HG03575 (cell line): ENCODE data around the gene CRLF2.
"Not testable (repeated sequence)": the region's sequence is repeated elsewhere in the genome, so short reads cannot be mapped to it uniquely, and the experiment has no call there.

Experiments used
- ATAC-seq: cut with Tn5 transposase; IDR thresholded peaks from one replicate; pipeline ENCODE4 v1.9.1; 2021; ENCODE audit not compliant: unreplicated experiment, insufficient number of reproducible peaks, low FRiP score; ENCODE audit errors: extremely low read depth

CRLF2 gene

DNA sequence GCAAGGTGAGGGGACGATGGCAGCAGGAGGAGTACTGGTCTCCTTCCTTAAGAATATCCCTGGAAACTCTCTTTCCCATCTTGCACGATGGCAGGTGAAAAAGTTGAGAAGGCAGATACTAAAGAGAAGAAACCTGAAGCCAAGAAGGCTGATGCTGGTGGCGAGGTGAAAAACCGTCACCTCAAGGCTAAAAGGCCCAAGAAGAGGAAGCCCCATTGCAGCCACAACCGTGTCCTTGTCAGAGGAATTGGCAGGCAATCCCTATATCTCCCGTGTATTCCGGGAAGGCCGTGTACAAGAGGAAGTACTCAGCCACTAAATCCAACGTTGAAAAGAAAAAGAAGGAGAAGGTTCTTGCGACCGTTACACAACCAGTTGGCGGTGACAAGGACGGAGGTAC, 40.0 kb downstream of the CRLF2 start:
- no peak for ATAC-seq

DNA sequence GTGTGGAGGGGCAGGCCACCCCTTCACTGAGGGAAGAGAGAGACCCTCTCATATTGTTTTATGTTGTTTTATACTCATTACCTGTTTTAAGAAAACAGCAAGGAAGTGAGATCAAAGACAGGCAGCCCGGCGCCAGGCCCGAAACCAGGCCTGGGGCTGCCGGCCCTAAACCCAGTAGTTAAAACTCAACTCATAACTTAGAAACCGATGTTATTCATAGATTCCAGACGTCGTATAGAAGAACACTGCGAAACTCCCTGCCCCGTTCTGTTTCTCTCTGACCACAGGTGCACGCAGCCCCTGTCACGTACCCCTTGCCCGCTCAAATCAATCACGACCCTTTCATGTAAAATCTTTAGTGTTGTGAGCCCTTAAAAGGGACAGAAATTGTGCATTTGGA, 40.5 kb downstream of the CRLF2 start:
- ATAC-seq = not testable (repeated sequence)

DNA sequence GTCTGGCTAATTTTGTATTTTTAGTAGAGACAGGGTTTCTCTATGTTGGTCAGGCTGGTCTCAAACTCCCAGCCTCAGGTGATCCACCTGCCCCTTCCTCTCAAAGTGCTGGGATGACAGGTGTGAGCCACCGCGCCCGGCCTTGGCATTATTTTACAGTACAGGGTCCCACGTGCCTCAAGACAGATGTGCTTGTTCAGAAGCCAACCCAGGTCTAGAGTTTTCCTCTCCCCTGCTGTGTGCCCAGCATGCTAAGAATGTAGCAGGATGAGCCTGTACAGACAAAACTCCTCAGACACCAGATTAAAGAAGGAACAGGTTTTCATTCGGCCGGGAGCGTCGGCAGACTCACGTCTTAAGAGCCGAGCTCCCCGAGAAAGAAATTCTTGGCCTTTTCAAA, 42.2 kb downstream of the CRLF2 start:
- ATAC-seq = no peak

DNA sequence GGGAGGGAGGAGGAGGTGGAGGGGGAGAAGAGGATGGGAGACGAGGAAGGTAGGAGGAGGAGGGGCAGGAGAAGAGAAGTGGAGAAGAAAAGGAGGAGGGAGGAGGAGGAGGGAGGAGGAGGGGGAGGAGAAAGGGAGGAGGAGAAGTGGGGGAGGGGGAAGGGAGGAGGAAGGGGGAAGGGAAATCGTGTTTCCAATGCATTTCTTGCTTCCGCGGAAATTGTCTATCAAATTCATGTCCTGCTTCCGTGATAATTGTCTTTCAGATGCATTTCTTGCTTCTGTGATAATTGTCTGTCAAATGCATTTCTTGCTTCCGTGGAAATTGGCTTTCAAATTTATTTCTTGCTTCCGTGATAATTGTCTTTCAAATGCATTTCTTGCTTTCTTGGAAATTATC, 43.3 kb downstream of the CRLF2 start:
- no peak for ATAC-seq

DNA sequence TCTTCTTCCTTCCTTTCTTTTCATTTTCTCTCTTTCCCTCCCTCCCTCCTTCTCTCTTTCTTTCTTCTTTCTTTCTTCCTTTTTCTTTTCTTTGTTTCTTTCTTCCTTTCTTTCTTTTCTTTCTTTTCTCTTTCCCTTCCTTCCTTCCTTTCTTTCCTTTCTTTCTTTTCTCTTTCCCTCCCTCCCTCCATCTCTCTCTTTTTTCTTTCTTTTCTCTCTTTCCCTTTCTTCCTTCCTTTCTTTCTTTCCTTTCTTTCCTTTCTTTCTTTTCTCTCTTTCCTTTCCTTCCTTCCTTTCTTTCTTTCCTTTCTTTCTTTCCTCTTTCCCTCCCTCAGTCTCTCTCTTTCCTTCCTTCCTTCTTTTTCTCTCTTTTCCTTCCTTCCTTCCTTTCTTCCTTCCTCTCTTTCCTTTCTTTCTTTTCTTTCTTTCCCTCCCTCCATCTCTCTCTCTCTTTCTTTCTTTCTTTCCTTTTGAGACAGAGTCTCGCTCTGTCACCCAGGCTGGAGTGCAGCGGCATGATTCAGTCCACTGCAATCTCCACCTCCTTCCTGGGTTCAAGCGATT, 44.4 kb downstream of the CRLF2 start:
- ATAC-seq = no peak

DNA sequence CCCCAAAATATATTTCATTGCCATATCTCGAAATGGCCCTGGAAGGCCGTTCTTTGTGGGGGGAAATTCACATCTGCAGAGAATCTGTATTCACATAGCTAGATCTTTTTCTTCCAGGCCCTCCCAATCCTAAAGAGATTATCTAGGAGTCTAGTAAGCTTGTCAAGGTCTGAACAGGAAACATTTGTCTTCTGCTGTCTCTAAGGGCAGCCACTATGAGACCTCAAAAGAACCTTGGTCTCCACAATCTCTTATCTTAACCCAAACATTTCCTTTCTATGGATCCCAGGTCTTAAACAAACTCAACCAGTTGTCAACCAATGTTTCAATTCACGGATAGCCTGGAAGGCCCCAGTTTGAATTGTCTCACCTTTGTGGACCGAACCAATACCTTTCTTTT, 45.0 kb downstream of the CRLF2 start:
- ATAC-seq = no peak

DNA sequence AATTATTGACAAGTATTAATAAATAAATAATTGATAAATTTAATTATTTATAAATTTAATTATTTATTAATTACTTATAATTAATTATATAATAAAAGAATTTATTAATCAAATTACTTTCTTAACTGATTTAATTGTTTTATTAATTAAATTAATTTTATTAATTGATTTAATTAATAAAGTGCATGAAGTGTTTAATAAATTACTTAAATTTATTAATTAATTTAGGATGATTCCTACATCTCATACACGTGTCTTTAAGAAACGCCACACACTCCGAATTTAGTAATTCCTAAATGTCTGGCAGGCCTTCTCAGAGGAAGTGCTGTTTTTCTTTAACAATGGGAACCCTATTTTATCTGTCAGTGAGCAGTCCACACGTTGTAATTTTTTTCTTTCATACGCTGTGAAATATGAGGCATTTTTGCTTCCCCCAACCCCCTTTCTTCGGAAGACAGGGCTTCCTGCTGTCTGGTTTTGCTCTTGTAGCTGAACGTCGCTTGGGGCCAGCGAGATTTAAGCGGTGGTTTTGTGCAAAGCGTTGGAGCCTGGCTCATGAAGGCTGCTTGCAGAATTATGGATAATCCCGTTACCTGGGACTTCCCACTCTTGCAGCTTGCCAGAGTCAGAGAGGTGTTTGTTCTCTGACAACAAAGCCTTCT, 46.8 kb downstream of the CRLF2 start:
- no peak for ATAC-seq

DNA sequence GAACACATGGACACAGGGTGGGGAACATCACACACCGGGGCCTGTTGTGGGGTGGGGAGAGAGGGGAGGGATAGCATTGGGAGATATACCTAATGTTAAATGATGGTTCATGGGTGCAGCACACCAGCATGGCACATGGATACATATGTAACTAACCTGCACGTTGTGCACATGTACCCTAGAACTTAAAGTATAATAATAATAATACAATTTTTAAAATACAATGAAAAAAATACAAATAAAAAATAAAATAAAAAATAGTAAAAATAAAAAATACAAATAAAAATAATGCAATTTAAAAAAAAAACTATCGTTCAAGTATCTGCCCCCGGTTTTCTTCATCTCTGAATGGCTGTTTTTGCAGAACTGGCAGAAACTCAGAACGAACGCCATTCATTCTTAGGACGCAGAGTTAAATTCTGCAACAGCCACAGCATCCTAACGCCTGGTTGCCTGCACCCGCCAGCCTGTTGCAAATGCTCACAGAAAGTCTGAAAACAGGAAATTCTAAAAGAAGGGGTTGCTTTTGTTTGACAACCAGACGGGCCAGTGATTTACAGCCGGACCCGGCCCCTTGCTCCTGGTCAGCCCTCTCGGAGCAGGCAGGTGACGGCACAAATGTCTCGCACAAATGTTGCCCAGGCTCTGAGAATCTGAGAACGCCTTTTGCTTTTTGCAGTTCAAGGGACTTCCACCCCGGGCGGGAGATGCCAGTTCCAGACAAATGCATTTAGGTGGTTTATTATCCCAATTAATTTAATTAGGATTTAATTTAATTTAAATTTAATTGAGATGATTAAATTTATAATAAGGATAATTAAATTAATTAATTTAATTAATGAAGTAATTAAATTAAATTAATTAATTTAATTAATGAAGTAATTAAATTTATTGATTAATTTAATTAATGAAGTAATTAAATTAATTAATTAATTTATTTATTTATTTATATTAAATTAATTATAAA, 47.8 kb downstream of the CRLF2 start:
- ATAC-seq = no peak

DNA sequence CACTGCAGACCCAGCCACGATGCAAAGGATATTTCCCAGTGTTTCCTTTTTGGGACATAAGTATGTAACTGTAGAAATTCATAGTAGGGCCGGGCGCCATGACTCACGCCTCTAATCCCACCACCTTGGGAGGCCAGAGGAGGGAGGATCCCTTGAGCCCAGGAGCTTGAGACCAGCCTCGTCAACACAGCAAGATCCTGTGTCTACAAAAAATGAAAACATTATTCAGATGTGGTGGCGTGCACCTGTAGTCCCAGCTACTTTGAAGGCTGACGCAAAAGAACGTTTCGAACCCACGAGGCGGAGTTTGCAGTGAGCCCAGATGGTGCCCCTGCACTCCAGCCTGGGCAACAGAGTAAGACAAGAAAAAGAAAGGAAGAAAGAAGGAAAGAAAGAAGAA, 49.2 kb downstream of the CRLF2 start:
- ATAC-seq = no peak

DNA sequence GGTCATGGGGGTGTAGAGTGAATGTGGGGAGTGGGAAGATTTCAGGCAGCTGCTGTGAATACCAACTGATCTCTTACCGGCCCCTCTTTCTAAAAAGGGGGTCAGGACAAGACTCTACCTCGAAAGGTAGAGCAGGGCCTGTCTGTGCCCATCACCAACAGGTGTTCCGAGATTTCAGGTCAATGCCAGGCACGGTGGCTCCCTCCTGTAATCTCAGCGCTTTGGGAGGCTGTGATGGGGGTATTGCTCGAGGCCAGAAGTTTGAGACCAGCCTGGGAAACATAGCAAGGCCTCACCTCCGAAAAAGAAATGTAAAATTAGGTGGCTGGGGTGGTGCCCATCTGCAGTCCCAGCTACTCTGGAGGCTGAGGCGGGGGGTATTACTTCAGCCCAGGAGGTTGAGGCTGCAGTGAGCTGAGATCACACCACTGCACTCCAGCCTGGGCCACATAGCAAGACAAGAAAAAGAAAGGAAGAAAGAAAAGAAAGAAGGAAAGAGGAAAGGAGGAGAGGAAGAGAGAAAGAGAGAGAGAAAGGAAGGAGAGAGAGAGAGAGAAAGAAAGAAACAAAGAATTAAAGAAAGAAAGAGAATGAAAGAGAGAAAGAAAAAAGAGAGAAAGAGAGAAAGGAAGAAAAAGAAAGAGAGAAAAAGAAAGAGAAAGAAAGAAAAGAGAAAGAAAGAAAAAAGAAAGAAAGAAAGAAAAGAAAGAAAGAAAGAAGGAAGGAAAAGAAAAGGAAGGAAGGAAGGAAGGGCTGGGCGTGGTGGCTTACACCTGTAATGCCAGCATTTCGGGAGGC, 50.1 kb downstream of the CRLF2 start:
- no peak for ATAC-seq

DNA sequence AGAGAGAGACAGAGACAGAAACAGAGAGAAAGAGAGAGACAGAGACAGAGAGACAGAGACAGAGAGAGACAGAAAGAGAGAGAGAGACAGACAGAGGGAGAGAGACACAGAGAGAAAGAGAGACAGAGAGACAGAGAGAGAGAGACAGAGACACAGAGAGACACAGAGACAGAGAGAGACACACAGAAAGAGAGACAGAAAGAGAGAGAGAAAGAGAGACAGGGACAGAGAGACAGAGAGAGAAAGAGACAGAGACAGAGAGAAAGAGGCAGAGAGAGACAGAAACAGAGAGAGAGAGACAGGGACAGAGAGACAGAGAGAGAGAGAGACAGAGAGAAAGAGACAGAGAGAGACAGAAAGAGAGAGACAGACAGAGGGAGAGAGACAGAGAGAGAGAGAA, 52.9 kb downstream of the CRLF2 start:
- ATAC-seq = no peak

DNA sequence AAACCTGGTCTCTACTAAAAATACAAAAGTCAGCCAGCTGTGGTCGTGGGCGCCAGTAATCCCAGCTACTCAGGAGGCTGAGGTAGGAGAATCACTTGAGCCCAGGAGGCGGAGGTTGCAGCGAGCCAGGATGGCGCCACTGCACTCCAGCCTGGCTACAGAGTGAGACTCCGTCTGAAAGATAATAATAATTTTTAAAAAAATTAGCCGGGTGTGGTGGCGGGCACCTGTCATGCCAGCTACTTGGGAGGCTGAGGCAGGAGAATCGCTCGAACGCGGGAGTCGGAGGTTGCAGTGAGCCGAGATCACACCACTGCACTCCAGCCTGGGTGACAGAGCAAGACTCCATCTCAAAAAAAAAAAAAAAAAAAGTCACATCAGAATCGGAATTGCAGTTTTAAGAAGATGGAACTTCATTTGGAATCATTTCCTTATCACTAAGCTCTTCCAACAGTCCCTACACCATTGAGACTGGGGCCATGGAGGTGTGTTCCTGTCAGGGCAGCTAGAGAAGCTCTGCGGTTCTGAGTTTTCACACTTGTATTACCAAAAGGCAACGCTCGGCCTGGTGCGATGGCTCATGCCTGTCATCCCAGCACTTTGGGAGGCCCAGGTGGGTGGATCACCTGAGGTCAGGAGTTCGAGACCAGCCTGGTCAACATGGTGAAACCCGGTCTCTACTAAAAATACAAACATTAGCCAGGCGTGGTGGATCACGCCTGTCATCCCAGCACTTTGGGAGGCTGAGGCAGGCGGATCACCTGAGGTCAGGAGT, 55.6 kb downstream of the CRLF2 start:
- not testable (repeated sequence) for ATAC-seq

DNA sequence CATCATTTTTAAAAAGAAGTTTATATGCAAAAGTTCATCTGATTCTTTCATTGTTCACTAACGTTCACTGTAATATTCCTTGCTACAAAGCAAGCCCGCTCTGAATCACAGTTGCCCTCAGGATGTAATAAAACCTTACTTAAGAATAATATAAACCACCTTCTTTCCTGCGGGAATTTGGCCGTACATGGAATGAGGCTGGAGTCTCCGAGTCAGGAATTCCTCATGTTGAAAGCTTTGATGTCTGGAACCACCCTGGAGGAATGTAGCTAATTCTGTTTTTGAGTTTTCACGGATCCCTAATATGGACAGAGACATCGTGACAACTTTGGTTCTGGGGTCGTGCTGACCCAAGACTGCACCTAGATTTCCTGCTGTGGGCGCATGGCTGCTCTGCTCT, 58.5 kb downstream of the CRLF2 start:
- ATAC-seq = no peak

DNA sequence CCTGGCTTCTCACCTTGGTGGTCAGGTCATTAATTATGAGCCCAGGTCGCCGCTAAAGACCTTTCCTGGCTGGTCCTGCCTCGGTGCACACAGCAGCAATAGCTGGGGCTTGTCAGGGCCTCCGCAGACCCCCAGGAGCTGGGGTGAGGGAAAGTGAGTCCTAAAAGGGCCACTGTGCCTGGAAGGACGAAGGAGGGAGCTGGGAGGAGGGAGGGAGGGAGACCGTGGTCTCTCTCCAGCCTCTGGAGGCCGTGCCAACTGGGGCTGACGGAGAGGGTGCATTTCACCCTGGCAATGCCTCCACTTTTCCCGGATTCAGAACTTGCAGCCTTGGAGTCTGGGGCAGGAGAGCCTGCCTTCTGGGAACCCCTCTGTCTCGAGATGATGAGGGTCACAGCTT, 60.4 kb downstream of the CRLF2 start:
- no peak for ATAC-seq

DNA sequence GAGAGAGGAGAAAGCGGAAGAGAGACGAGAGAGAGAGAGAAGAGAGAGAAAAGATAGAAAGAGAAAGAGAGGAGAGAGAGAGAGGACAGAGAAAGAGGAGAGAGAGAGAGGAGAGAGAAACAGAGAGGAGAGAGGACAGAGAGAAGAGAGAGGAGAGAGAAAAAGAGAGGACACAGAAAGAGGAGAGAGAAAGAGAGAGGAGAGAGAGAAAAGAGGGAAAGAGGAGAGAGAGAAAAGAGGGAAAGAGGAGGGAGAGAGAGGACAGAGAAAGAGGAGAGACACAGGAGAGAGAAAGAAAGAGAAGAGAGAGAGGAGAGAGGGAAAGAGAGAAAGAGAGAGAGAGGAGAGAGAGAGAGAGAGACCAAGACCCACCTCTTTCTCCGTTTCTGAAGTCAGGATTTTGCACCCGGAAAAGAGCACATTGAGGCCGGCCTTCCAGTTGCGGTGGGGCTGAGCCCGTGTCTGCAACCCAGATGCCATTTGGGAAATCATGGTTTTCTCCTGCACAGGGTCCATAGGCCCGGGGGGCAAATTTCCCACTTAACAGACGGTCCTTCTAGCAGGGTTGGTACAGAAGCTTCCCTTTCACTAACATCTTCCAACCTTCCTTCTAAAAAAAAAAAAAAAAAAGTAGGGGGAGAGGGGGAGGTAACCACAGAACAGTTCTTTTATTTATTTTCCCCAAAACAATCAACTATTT, 60.9 kb downstream of the CRLF2 start:
- no peak for ATAC-seq

DNA sequence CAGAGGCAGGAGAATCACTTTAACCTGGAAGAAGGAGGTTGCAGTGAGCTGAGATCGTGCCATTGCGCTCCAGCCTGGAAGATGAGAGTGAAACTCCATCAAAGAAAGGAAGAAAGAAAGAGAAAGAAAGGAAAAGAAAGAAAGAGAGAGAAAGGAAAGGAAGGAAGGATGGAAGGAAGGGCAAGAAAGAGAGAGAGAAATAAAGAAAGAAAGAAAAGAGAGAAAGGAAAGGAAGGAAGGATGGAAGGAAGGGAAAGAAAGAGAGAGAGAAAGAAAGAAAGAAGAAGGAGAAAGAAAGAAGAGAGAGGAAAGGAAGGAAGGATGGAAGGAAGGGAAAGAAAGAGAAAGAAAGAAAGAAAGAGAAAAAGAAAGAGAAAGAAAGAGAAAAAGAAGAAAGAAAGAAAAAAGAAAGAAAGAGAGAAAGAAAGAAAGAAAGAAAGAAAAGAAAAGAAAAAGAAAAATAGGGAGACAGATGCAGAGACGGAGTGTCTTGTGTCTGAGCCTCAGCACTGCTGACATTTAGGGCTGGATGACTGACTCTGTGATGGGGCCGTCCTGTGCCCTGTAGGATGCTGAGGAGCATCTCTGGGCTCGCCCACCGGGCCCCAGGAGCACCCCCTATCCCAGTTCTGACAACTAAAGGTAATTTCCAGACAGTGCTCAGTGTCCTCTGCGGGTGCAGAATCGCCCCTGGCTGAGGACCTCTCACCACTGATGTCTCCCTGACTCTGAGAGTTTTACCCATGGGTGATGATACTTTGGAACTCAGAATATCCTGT, 61.7 kb downstream of the CRLF2 start:
- ATAC-seq = no peak
